HG03175 (cell line): ENCODE measurements around the gene TMEM217.
"Not testable (repeated sequence)": the region's sequence is repeated elsewhere in the genome, so short reads cannot be mapped to it uniquely, and the experiment has no call there.

Source experiments
- ATAC-seq: cut with Tn5 transposase; IDR thresholded peaks from one replicate; pipeline ENCODE4 v1.9.1; 2021; ENCODE audit warnings: mild to moderate bottlenecking, moderate library complexity; ENCODE audit not compliant: unreplicated experiment

The TMEM217 gene

DNA sequence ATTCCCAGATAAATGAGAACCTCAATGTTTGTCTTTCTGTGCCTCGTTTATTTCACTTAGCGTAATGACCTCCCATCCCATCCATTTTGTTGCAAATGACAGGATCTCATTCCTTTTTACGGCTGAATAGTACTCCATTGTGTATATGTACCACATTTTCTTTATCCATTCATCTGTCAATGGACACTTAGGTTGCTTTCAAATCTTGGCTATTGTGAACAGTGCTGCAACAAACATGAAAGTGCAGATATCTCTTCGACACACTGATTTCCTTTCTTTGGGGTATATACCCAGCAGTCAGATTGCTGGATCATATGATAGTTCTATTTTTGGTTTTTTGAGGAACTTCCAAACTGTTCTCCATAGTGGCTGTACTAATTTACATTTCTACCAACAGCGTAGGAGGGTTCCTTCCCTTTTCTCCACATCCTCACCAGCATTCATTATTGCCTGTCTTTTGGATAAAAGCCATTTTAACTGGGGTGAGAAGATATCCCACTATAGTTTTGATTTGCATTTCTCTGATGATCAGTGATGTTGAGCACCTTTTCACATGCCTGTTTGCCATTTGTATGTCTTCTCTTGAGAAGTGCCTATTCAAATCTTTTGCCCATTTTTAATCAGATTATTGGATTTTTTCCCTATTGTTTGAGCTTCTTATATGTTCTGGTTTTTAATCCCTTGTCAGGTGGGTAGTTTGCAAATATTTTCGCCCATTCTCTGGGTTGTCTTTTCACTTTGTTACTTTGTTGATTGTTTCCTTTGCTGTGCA, 71.8 kb downstream of the TMEM217 start:
- not testable (repeated sequence) for ATAC-seq

DNA sequence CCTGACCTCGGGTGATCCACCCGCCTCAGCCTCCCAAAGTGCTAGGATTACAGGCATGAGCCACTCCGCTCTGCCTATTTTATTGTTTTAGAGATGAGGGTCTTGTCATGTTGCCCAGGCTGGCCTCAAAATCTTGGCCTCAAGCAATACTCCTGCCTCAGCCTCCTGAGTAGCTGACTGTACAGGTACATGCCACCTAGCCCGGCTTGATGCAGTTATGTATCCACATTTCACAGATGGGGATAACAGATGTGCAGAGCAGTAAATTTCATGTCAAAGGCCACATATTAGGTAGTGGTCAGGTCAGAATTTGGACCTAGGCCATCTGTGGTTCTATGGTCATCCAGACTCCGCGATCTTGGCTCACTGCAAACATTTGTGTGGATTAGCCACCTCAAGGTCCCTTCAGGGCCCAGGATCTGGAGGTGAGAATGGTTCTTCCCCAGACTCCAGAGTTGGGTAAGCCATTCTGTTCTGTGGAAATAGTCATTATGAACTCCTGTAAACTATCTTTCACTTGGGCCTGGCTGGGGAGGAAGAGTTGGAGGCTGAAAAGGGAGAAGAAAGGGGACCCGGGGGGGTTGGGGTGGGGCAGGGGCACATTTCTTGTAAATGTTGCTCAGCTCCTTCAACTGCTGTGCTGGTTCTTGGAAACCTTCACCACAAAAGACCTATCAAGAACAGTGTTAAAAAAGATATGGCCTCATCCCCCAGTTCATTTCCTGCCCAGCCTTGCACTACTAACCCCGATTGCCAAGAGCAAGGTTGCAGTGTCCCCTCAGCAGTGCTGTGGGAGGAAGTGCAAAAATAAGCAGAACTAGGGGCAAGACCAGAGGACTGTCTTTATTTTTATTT, 75.0 kb downstream of the TMEM217 start:
- ATAC-seq, result peak; percentile 73

DNA sequence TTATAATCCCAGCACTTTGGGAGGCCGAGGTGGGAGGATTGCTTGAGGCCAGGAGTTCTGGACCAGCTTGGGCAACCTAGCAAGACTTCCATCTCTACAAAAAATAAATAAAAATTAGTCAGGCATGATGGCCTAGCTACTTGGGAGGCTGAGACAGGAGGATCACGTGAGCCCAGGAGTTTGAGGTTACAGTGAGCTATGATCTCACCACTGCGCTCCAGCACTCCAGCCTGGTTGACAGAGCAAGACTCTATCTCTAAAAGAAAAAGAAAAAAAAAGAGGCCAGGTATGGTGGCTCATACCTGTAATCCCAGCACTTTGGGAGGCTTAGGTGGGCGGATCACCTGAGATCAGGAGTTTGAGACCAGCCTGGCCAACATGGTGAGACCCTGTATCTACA, 77.3 kb downstream of the TMEM217 start:
- not testable (repeated sequence) for ATAC-seq

DNA sequence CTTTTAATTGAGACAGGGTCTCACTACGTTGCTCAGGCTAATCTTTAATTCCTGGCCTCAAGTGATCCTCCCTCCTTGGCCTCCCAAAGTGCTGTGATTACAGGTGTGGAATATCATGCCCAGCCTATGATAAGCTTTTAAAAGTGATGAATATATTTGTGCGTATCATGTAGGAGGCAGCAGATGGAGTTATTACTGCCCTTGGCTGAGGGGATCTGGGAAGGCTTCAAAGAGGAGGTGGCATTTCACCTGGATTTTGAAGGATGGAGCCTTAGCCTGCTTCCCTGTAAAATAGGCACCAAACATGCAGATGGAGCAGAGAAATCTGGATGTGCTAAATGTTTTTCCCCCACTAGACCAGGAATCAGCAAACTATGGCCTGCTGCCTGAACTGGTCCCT, 77.9 kb downstream of the TMEM217 start:
- ATAC-seq, result no peak

DNA sequence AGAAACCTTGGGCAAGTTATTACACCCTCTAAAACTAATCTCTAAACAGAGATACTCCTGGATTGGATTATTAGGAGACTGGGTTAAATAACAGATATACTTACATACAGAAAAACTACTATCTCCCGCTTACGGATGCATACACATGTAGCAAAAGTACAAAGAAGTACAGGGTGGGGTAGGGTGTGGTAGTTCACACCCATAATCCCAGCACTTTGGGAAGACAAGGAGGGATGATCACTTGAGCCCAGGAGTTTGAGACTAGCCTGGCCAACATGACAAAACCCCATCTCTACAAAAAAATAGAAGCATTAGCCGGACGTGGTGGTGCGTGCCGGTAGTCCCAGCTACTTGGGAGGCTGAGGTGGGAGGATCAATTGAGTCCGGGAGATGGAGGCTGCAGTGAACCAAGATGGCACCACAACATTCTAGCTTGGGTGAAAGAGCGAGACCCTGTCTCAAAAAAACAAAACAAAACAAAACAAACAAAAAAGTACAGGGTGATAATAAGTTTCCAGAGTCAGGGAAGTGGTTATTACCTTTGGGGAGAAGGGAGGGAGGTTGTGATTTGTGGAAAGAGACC, 79.9 kb downstream of the TMEM217 start:
- ATAC-seq, result no peak

DNA sequence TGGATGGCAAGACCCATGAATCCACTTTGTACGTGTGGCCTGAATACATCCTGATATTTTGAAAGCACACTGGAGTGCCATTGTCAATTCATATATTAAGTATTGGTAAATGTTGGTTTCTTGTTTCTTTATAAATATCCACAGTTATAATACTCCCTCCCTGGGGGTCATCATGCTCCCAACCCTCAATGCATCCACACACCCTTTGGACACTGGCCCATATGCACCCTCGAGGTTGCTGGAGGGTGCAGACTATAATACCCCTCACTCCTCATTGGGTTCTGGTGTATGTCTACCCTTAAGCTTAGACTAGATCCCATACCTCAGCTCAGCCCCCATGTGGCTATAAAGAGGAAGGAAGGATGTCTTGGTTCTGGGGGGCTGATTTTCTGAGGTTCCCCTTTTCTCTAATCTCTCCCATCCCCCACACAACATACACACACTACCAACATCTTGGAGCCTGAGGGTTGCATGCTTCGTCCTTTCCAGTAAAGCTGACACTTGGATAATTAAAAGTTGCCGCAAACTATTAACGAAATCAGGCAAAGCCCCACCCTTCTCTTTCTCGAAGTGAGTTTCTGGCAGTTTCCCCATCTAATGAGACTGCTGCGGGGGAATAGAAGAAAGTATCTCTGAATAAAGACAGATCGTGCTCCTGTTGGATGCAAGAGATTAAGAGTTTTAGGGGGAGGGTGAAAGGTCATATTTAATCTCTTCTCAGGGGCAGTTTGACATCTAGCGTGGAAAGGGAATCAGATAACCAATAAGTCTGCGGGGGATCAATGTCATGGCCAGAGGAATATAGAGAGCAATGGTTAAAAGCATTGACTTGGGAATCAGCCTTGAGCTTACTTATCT, 80.6 kb downstream of the TMEM217 start:
- ATAC-seq, result no peak

DNA sequence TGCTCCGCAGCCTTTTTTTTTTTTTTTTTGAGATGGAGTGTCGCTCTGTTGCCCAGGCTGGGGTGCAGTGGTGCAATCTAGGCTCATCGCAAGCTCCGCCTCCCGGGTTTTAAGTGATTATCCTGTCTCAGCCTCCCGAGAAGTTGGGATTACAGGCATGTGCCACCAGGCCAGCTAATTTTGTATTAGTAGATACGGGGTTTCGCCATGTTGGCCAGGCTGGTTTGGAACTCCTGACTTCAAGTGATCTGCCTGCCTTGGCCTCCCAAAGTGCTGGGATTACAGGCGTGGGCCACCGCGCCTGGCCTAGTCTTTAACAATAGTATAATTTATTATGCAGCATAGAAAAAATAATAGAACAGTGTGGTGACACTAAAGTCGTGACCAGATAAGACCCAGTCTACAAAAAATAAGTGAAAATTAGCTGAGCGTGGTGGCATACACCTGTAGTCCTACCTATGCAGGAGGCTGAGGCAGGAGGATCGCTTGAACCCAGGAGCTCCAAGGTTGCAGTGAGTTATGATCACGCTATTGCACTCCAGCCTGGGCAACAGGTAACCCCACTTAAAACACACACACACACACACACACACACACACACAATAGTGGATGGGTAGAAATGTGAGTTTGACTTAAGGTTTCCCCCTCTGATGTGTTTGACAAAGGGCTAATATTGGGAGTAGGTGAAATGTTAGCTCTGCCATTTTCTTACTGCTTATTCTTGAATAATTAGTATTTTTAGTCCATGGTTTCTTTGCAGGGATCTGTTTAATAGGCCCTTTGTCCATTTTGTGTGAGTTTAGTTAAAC, 81.5 kb downstream of the TMEM217 start:
- ATAC-seq, result no peak

DNA sequence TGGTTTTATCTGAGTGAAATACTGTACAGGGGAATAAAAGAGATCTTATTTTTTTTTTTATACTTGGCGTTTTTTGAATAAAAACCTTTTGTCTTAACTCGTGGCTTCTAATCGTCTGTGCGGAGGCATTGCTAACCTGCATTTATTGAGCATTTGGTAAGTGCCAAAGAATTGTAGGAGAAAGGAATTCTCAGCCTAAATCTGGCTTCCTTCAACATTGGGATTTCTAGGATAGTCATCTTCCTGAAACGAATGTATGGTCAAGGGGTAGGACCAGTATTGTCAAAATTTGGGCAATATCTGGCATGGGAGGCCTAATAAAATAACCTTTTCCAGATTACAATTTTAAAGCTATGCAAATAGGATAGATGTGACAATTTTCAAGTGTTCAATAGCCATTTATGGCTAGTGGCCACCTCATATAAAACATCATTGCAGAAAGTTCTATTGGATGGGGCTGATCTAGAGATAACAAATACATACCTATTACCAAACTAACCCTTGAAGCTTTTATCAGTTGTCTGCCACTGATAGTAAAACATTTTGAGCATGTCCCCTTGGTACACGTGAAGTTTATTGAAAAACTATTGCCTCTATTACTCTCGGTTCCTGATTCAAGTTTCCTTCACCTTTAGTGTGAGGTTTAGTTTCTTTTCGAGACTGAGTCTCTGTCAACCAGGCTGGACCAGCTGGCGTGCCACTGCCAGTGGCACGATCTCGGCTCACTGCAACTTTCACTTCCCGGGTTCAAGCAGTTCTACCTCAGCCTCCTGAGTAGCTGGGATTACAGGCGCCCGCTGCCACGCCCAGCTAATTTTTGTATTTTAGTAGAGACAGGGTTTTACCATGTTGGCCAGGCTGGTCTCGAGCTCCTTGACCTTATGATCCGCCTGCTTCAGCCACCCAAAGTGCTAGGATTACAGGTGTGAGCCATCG, 82.3 kb downstream of the TMEM217 start:
- peak; percentile 45 for ATAC-seq

DNA sequence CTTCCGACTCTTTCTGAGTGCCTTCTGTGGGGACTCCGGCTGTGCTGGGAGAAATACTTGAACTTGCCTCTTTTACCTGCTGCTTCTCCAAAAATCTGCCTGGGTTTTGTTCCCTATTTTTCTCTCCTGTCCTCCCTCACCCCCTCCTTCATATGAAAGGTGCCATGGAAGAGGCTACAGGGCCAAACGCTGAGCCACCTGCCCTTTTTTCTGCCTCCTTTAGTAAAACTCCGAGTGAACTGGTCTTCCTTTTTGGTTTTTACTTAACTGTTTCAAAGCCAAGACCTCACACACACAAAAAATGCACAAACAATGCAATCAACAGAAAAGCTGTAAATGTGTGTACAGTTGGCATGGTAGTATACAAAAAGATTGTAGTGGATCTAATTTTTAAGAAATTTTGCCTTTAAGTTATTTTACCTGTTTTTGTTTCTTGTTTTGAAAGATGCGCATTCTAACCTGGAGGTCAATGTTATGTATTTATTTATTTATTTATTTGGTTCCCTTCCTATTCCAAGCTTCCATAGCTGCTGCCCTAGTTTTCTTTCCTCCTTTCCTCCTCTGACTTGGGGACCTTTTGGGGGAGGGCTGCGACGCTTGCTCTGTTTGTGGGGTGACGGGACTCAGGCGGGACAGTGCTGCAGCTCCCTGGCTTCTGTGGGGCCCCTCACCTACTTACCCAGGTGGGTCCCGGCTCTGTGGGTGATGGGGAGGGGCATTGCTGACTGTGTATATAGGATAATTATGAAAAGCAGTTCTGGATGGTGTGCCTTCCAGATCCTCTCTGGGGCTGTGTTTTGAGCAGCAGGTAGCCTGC, 83.2 kb downstream of the TMEM217 start:
- no peak for ATAC-seq

DNA sequence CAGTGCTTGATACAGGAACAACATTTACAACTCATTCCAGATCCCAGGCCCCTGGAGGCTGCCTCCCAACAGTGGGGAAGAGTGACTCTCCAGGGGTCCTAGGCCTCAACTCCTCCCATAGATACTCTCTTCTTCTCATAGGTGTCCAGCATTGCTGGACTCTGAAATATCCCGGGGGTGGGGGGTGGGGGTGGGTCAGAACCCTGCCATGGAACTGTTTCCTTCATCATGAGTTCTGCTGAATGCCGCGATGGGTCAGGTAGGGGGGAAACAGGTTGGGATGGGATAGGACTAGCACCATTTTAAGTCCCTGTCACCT, 83.8 kb downstream of the TMEM217 start:
- ATAC-seq, result no peak

DNA sequence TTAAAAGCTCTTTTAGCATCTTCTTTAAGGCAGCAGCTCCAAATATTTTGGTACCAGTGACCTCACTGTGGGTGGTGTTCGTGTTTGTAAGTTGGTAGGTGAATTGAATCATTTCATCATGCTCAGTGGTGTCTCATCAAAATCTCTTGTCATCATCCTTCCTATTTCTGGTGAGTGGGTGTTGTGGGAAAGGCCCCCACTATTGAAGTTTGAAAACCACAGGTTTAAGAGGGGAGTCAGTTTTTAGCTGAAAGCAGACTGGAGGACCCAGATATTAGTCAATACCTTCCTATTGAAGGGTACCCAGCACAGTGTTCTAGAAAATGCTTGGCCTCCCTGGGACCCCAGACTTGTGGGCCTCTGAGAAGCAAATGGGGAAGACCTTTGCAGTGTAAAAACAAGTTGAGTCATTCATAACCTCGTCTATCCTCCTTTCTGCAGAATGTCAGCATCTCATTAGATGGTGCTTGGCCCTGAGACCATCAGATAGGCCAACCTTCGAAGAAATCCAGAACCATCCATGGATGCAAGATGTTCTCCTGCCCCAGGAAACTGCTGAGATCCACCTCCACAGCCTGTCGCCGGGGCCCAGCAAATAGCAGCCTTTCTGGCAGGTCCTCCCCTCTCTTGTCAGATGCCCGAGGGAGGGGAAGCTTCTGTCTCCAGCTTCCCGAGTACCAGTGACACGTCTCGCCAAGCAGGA, 84.3 kb downstream of the TMEM217 start:
- ATAC-seq, result no peak

DNA sequence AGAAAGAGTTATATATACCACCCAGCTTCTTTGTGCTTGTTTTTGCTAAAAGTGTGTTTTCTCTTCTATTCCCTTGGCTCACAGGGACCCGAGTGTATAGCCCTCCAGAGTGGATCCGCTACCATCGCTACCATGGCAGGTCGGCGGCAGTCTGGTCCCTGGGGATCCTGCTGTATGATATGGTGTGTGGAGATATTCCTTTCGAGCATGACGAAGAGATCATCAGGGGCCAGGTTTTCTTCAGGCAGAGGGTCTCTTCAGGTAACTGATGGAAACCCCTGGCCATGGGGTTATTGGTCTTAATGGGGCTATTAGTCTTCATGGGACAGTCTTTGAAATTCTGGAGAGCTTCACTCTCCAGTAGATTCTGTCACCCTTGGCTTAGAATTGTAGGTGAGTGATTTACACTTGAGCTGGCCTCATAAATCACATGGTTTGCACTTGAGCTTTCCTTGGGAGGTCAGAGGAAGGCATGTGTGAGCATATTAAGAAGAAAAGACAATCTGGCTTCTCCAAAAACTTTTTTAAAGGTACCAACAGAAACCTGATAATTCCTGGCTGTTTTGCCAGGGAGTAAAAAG, 84.9 kb downstream of the TMEM217 start:
- ATAC-seq, result no peak

DNA sequence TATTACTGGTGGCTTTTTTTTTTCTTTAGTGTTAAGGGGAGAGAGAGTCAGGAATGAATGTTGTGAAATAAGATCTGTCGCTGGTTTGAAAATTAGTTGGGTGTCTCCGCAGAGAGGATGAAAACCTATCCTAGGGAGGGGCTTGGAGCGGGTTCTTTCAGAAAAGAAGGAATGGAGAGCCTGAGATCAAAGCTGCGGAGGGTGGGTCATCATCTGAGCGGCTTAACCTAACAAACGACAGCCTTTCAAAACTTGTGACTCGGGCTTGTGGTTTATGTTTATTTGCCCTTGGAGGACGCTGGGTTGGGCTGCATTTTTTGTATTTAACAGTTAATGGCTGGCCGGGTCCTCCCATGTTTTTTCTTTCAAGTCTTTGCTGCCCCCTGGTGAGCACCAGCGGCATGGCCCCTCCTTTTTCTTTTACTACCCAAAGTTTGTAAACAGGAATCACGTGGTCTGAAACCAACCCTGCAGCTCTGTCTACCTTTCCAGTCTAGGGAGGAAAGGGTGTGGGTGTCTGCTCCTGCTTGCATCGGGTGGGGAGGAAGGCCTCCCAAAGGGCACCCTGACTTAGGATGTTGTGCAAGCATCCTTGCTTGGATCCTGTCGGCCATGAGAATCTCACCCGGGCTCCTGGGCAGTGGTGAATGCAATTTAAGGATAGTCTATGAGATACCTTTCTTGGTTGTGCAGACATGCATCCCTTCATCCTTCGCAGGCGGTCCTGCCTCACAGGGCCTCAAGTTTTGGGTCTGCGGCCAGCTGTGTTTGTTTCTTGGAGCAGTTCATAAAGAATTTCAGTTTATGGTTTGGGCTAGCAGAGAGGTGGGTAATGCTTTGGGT, 85.8 kb downstream of the TMEM217 start:
- no peak for ATAC-seq

DNA sequence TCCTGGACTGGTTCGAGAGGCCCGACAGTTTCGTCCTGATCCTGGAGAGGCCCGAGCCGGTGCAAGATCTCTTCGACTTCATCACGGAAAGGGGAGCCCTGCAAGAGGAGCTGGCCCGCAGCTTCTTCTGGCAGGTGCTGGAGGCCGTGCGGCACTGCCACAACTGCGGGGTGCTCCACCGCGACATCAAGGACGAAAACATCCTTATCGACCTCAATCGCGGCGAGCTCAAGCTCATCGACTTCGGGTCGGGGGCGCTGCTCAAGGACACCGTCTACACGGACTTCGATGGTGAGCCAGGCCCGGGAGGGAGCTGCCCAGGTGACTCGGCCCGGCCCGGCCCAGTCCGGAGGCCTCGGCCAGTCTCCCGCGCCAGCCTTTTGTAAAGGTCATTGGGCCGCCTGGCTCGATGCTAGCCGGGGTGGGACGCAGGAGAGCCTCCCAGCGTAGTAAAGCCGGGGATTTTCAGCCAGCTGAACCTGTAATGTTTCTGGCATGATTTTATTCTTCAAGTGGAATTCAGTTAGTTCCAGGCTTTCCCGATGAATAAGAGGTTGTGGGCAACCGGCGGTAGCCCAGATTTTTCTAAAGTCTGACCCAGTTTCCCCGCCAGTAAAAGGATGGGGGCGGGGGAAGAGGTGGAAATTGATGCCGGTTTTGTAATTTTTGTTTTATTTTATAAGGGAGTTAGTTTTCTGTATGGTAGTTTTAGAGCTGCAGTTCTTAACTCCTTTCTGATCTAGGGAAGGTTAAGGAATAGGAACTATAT, 86.6 kb downstream of the TMEM217 start:
- no peak for ATAC-seq
